ENCODE measurements around the gene DUOXA1.
"Not testable (repeated sequence)": the region's sequence is repeated elsewhere in the genome, so short reads cannot be mapped to it uniquely, and the experiment has no call there.

The DUOXA1 gene

DNA sequence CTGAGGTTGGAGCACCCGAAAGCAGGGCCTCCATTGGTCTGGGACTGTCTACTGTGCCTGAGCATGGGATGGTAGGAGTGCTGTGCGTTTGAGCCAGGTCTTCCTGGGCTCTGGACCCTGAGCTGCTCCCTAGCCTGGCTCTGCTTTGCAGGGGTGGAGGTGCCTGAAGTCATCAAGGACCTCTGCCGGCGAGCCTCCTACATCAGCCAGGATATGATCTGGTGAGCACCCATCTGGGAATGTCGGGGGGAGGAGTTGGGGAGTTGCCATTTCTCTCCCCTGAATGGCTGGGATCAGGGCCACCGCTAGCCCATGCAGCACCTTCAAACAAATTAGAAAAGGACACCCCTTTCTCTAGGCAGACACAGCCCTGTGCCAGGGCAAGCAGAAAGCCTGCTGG is 20.8 kb upstream of the DUOXA1 start:
- no peak for DNase-seq

GRCh38 chr15:45149060-45149459 is 19.4 kb upstream of the DUOXA1 start:
- no peak for DNase-seq

DNA sequence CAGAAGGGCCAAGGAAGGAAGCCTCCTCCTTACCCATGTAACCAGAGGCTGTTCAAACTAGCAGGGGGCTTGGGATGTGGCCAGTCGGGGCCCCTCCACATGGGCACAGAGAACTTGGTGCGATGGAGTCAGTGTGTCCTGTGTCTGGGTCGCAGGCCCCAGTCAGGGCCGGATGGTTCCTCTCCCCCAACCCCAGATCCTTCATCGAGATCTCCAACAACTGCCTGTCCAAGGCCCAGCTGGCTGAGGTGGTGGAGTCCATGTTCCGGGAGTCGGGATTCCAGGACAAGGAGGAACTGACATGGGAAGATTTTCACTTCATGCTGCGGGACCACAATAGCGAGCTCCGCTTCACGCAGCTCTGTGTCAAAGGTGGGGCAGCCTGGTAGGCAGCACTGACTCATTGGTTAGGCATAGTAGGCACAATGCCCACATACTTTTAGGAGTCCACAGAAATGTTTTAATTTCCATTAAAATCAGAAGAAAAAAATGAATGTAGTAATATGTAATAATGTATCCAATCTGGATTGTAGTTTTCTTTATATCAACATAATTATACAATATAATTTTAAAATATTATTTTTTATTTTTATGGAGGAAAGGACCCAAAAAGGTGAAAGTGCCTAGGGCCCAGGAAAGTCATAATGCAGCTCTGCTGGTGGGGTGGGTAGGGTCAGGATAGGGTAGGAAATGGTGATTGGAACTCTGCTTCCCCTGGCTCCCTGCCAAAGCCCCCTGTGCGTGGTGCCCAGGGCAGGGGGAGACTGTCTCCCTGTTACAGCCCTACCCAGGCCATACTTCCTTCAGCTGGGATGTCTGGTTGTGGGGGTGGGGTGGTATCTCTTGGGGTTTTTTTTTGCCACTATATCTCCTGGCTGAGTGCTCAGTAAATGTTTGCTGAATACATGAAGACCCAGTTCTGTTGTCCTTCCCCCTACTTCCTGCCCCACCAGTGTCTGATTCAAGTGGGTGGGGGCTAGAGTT is 18.7 kb upstream of the DUOXA1 start:
- no peak for DNase-seq

DNA sequence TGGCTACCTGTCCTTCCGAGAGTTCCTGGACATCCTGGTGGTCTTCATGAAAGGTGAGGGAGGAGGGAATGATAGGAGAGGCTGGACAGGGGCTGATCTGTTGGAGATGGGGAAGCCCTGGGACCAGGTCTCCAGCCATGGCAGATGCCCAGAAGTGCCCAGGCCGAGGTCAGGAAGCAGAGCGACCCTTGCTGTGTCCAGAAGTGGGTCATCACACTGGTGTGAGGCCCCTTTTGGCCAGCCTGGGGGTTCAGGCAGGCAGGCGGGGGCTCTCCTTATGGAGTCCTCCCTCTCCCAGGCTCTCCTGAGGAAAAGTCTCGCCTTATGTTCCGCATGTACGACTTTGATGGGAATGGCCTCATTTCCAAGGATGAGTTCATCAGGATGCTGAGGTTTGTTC is 17.9 kb upstream of the DUOXA1 start:
- no peak for DNase-seq

- DNase-seq = no peak
Observed at GRCh38 chr15:45146405-45146804, 16.7 kb upstream of the DUOXA1 start.

DNA sequence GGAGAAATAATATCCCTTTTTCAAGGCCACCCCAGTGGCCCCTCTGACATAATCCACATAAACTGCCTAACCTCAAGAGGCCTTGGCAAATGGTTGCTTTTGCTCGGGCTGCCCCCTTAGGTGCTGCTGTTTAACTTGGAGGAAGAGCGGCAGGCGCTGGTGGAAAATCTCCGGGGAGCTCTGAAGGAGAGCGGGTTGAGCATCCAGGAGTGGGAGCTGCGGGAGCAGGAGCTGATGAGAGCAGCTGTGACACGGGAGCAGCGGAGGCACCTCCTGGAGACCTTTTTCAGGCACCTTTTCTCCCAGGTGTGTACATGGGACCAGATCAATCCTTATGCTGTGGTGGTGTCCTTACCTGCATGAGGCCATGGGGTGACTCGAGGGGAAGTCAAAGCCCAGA is 15.1 kb upstream of the DUOXA1 start:
- no peak for DNase-seq

- DNase-seq = no peak
Observed at GRCh38 chr15:45143946-45144345, 14.3 kb upstream of the DUOXA1 start.

DNA sequence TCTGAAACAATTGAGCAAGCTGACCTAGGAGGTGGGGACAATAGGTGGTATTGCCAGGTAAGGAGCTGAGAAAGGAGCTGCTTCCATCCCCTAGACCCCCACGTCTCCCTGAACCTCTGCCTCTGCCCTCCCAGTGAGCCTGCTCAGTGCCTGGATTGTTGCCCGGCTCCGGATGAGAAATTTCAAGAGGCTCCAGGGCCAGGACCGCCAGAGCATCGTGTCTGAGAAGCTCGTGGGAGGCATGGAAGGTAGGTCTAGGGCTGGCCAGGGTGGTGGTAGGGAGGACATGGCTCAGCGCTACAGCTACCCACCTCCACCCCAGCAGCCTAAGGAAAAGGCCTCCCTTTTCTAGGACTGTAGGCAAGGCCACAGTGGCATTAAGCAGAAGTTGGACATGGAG is 13.4 kb upstream of the DUOXA1 start:
- DNase-seq = no peak

- DNase-seq = no peak
Observed at GRCh38 chr15:45141386-45141785, 11.7 kb upstream of the DUOXA1 start.

DNA sequence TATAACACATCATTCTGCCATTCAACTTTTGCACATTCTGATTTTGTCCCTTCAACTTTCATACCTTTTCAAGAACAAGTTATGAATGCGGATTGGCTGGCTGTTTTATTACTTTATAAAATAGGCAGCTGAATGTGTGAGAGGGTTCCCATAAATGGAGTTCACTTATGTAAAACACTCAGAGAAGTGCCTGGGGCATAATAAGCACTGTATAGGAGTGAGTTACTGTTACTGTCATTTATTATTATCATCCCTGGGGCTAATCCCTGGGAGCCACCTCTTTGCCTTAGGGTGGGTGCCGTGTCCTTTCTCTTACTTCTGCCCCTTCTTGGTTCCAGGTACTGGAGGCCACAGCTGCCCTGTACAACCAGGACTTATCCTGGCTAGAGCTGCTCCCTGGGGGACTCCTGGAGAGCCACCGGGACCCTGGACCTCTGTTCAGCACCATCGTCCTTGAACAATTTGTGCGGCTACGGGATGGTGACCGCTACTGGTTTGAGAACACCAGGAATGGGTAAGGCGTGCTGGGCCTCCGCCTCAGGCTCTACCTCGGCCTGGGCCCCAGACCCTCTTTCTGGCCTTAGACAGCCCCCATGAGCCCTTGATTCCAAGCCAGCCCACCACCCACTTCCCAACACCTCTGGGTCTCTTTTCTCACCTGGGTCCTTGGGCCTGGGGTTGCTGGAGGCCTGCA is 11.0 kb upstream of the DUOXA1 start:
- DNase-seq = no peak

GRCh38 chr15:45139770-45140169 is 10.1 kb upstream of the DUOXA1 start:
- no peak for DNase-seq

GRCh38 chr15:45138814-45139765 is 9.4 kb upstream of the DUOXA1 start:
- no peak for DNase-seq

GRCh38 chr15:45137703-45138102 is 8.0 kb upstream of the DUOXA1 start:
- no peak for DNase-seq

GRCh38 chr15:45136378-45136764 is 6.7 kb upstream of the DUOXA1 start:
- DNase-seq = no peak

DNA sequence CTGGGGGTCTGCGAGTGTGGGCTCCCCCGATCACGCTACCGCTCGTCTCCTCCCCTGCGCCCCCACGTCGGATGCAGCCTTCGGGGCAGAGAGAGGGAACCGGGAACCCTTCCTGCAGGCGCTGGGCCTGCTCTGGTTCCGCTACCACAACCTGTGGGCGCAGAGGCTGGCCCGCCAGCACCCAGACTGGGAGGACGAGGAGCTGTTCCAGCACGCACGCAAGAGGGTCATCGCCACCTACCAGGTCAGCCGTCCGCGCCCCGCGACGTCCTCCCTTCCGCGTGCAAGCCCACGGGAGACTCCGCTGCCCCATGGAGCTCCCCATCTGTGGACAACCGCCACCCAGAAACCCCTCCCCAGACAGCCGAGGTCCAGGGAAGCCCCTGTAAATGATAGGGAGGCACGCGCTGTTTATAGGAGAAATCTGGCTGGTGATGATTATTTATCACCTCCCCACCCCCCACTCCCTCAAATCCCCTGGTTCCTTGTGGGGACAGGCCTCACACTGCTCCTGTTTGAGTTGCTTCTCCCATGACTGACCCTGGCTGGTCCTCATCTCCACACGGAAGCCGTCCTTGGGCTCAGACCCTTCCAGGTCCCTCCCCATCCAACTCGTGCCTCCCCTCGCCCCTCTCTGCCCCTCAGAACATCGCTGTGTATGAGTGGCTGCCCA is 6.2 kb upstream of the DUOXA1 start:
- not testable (repeated sequence) for DNase-seq

- DNase-seq = peak; percentile 37
Observed at GRCh38 chr15:45134682-45135604, 5.3 kb upstream of the DUOXA1 start.

DNA sequence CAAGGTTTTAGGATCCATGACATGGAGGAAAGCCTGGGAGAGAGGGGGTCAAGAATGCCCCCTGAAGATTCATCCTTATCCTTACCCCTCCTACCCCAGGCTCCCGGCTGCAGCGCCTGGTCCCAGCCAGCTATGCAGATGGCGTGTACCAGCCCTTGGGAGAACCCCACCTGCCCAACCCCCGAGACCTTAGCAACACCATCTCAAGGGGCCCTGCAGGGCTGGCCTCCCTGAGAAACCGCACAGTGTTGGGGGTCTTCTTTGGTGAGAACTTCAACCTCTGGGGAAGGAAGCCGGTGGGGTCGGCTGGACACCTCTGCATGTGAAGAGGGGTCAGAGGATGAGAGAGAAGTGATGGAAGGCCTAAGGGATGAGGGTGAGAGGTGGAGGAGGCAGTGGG is 4.4 kb upstream of the DUOXA1 start:
- DNase-seq = no peak

GRCh38 chr15:45133561-45133920 is 3.9 kb upstream of the DUOXA1 start:
- no peak for DNase-seq

DNA sequence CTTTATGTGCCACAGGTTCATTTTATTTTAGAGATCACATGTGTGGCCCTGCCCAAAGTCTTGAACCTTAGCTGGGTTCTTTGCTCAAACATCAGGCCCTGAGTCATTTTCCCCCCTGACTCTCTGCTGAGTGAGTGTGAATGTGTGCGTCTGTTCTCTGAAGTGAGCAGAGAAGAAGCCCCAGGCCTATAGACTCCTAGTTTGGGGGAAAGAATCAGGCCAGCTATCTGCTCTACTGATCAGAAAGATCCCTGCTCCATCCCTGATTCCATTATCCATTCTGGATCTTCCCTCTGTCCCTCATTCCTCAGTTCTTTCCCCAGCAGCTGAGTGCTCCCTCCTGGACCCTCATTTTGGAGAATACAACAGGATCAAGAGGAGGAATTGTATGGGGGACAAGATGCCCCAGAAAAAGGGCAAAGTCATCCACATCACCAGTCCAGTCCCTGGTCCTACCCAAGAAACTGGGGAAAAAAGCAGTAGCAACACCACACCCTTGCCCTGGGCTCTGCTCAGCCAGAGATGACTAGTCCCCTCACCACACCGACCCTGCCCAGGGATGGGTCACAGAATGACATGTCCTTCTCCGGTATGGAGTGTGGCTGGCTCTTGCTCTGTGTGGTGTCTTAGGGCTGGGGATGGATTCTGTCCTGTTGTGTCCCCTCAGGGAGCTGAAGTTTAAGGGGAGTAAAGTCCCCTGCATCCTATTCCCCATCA is 3.3 kb upstream of the DUOXA1 start:
- DNase-seq = no peak

DNA sequence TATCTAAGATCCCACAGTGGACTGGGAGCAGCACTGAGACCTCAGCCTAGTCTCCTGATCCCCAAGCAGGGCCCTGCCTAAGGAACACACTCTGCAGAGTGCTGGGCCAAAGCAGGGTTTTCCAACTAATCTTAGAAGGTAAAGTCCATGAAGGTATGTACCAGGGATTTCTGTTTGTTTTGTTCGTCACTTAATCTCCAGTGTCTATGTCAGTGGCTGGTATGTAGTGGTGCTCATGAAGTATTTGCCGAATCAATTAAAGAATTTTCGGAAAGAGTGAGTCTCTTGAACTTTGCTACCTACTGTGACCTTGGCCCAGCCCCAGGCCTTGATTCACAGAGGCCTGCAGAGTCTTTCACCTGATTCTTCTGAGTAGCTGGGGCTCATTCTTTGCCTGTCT is 1.8 kb upstream of the DUOXA1 start:
- no peak for DNase-seq
